Measurements from ENCODE around the gene YIF1B.

YIF1B gene

DNA sequence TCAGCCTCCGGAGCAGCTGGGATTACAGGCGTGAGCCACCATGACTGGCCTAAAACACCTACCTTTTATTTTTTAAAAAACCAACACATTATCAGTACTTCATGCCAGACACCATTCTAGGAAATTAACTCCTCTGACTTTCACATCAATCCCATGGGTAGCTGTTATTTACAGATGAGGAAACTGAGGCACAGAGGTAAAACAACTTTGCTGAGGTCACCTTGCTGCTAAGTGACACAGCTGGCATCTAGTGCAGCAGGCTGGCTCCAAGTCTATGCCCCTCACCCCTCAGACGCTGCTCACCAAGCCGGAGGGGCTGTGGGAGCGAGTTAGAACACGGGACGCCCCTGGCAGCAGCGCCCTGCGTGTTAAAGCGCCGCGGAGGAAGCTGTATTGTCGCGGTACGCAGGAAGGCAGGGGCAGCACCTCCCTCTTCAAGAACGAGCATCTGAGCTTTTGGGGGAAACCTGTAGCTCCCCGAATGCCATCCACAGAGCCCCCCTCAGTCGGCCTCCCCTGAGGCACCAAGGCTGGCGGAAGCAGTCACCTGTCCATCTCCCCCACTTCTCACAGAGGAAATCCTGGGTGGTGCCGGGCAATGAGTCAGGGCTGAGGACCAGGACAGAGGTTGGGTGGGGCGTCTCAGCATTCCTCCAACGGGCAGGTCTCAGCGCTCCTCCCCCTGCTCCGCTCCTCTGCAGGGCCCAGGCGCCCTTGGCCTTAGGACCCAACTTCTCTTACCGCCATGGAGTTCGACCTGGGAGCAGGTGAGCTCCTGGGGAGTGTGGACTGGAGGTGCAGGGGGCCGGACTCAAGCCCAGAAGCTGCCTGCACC is 12.0 kb downstream of the YIF1B start, which contains the start of gene C19orf33:
TSS of gene C19orf33 (plus strand) at position 735 of the 835 bp plus-strand sequence. CDS start at position 746, 11 bp downstream.
- DNase-seq: no peak

DNA sequence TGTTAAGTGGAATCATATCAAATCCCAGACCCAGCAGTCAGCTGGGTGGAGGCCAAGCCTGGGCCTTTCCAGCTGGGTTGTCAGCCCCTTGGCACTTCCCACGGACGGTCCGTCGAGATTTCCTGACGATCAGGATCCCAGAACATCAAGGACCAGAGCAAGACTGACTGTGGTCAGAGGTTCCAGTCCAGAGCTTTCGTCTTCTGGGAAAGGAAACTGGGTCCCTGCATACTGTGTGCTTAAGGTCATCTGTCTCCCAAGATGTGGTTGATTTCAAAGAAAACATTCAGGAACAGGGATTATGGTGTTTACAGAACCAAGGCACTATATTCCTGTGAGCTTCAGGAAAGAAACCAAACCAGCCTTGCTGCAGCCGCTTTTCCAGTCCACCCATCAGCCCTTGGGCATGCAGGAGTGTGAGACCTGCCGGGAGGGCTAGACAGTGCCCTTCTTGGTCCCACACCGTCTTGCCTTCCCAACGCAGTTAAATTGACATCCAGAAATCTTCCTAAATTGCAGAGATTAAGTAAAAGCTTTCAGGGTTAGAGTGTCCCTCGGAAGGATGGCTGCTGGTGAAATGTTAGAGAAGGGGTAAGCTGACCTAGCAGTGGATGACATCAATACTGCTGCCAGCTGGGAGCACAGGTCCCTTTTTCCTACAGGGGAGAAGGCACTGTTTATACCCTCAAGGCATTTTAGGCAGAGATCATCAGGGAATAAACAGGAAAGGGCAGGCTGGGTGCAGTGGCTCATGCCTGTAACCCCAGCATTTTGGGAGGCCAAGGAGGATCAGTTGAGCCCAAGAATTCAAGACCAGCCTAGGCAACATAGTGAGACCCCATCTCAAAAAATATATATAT is 16.7 kb downstream of the YIF1B start:
- DNase-seq: no peak

DNA sequence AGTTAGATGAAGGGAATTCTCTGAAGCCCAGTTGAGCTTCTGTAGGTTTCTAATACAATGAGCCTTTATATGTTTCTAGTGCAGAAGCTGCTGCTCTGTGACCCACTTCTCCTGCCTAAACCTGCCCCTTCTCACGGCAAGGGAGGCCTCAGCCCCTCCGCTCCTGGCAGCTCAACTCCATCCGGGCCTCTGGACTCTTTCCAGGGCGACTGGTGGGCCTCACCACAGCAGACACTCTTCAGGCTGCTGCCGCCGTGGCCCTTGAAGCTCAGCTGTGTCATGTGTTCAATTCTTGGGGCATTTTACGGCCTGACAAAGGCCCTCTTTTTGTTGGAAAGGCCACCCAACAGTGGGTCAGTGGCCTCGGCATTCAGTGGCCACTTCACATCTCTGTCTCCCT is 21.7 kb downstream of the YIF1B start:
- DNase-seq: no peak

DNA sequence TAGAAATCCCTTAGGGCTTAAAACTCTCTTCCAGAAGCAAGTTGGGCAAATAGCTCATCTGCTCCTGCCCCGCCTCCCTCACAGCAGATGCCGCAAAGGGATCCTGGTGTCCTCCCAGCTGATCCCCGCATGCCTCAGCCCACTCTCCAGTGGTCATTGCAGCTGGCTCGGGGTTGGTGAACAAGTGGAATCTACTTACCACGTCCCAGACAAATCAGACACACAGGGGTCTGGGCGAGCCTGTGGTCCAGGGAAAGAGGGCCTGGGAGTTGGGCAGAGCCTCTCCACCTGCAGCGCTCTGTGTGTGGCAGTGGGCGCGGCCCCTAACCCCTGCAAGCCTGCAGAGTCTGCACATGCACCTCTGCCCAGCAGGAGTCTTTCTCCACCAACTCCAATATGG is 22.5 kb downstream of the YIF1B start:
- DNase-seq: no peak

DNA sequence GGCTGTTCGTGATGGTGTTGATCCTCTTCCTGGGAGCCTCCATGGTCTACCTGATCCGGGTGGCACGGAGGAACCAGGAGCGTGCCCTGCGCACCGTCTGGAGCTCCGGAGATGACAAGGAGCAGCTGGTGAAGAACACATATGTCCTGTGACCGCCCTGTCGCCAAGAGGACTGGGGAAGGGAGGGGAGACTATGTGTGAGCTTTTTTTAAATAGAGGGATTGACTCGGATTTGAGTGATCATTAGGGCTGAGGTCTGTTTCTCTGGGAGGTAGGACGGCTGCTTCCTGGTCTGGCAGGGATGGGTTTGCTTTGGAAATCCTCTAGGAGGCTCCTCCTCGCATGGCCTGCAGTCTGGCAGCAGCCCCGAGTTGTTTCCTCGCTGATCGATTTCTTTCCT is 23.9 kb downstream of the YIF1B start:
- no peak for DNase-seq

DNA sequence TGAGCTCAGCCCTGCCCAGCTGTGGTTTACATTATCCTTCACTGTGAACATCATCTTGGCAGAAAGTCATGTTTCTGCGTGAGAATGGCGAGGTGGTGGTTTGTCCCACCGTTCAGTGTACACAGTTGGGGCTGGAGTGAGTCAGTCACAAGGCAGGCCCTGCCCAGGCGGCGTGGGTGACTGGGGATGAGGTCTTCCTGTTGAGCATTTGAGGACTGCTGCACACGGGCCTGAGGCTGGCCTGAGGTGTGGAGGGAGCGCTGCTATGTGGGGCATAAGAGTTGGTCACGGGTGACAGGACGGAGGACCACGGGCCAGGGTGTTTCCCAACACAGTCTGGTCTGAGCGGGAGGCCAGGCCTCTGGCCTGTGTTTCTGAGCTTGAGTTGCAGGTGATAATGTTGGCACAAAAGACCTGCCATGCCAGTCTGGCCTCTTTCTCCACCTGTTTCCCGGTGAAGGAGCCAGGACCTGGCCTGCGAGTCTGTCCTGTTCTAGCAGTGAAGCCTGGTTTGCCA is 25.1 kb downstream of the YIF1B start:
- DNase-seq: no peak

DNA sequence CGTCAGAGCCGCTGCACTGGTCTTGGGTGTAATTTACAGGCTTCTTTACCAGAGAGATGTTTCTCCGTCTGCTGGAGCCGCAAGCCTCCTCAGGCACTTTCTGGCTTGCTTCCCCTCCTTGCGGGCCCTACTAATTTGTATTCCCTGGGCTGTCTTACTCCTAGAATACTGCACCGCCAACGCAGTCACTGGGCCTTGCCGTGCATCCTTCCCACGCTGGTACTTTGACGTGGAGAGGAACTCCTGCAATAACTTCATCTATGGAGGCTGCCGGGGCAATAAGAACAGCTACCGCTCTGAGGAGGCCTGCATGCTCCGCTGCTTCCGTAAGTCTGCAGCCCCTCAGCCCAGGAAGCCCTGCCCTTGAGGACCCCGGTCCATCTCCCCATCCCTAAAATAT is 25.8 kb downstream of the YIF1B start:
- no peak for DNase-seq

DNA sequence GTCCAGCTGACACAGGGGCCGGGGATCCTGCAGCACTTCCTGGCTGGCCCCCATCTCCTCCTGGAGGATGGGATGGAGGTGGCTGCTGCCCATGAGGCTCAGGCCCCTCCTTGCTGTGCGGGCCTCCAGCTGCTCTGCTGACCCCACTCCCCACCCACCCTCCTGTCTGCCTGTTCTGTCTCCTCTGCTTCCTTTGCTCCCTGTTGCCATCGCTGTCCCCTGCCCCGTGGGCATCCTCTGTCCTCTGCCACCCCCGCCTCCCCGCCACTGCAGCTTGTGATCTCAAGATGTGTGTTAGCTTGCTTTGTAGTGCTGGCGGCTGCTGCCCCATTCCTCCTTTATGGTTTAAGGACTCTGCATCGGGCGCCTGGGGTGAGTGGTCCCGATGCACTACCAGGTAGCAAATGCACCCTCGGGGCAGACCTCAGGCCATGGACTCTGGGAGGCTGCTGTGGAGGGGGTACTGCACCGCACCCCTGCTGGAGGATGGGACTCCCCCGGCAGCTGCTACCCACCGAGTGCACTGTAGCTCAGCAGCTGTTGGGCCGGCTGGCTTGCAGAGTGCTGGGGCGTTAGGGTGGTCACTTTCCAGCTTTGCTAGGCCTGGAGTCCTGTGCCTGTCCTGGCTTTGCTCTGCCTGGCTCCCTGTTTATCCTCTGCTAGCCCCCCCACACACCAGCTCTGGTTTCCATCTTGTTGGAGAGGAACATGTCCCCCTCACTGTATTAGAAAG is 27.5 kb downstream of the YIF1B start:
- DNase-seq: no peak

DNA sequence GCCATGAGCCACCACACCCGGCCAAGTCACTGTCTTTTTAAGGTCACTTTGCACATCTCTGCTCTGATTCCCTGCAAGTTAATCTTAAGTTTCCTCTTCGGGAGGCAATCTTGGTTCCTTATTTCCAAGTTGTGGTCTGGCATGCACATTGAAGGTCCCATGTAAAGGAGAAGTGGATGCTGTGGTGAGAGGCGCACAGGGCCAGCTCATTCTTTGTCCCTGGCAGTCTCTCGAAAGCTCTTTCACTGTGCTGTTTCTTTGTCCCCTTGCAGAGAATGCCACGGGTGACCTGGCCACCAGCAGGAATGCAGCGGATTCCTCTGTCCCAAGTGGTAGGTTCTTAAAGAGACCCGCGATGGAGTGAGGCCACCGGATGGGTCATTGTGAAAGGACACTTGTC is 28.1 kb downstream of the YIF1B start:
- peak; percentile 7 for DNase-seq

DNA sequence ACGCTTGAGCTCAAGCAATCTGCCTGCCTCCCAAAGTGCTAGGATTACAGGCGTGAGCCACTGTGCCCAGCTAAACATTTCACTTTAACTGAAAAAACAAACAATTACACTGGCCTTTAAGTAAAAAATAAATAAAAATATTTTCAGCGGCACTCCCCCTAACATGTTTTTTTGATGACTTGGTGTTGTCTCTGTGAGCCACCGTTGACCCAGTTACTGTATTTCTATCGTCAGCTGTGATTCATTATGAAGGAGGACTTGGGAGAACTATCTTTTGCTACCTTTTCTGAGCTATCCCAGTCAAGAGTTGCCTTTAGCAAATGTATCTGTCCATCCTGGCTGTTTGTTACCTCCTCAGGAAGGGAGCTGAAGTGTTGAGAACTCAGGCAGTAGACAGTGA is 30.2 kb downstream of the YIF1B start:
- no peak for DNase-seq

DNA sequence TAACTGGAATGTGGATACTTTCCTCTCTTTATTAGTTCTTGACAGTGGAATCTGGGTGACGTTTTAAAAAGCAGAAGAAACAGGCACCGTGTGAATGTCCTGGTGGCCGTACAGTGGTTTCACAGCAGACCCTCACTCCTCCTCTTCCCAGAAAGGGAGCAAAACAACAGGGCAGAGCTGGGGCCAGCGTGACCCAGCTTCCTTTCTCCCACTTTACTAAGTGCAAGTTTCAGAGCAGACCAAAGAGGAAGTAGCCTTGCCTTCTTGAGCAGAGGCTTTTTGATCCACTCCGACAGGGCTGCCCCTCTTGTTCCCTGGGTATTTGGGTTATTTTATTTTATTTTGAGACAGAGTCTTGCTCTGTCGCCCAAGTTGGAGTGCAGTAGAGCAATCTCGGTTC is 31.3 kb downstream of the YIF1B start:
- DNase-seq: no peak

DNA sequence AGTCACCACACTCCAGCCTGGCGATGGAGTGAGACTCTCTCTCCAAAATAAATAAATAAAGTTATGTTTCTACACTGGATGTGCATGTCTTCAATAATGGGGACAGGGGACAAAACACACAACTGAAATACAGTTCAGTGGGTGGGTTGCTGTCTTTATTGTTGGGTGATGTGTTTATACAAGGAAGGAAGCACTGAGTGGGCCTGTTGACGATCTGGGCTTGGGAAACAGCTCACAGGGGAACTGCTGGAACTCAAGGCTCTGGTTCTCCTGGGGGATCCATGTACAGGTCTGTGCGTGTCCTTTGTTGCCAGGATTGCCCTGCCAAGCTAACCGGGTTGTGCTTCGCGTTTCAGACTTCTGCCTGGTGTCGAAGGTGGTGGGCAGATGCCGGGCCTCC is 32.5 kb downstream of the YIF1B start:
- no peak for DNase-seq

DNA sequence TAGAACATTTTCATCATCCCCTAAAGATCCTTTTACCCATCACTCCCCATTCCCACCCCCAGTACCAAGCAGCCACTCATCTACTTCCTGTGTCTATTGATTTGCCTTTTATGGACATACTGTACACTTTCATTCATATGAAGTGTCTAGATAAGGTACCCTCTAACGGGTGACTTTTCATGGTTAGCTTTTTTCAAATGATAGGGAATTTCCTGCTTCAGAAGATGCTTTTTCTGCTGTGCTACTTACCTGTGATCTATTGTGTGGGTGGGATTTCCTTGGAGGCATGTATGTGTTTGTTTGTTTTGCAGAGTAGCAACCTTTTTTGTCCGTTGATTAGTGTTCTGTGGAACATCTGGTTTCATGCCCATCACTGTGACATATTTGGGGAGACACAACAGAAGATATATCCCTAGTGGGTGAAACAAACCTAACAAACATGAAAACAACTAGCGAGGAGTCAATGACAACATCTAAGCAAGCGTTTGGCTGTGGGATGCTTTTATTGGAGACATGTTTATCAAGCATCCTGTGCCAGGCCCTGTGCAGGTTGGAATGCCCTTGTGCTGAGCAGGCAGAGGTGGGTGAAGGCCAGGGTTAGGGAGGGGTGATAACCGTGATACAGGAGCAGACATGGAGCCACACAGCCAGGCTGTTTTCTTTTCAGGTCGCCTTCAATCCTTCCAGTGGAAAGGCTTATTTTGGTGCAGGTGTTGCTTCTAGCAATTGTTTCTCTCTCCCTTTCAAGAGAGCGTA is 33.8 kb downstream of the YIF1B start:
- peak; percentile 8 for DNase-seq

DNA sequence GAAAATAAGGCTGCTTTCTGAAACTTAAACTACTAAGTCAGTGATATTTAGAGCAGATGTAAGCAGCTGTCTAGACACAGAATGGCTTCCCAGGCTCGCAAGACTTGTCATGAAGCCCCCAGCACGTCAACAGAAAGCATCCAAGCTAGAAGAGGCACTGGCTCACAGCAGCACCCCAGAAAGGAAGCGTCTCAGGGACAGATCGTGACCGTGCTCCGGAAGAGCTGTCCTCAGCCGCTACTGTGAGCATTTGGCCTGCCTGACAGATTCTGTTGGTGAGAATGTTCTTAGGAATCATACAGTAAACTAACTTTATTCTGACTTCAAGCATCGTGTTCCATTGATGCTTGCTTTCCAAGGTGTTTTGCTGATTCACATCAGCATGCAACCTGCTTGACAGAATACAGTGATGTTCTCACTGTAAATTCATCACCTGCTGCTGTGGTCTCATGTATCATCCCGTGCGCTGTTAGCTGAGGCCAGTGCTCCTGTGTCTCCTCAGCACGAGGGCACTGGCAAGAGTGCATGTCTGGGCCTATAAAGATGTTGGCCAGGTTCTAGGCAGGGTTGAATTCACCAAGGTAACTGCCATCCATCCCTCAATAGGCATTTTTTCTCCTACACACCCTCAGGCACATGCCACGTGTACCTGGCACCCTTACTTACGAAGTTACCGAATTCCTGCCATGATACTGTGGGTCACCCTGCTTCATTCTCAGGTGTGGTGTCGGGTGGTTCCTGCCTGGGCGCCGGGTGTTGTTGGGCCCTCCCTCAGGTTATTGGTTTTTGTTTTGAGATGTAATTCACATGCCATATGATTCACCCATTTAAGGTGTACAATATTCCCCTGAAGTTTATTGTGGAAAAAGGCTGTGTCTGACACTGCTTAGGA is 35.5 kb downstream of the YIF1B start:
- no peak for DNase-seq

DNA sequence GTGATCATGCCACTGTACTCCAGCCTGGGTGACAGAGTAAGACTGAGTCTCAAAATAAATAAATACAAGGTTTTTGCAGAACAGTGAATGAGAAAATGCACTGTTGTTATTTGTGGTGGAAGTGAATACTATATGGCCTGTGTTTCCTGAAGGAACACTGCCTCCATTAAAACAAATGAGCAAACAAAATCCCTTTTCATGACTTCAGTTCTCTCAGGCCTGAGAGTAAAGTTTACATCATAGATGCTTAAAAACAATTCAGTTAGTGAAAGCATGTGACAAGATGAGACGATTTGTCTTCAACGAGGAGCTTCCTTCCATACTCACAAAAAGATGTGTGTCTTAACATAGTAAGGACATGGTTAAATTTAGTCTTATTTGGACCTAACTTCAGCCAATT is 37.0 kb downstream of the YIF1B start:
- DNase-seq: no peak

DNA sequence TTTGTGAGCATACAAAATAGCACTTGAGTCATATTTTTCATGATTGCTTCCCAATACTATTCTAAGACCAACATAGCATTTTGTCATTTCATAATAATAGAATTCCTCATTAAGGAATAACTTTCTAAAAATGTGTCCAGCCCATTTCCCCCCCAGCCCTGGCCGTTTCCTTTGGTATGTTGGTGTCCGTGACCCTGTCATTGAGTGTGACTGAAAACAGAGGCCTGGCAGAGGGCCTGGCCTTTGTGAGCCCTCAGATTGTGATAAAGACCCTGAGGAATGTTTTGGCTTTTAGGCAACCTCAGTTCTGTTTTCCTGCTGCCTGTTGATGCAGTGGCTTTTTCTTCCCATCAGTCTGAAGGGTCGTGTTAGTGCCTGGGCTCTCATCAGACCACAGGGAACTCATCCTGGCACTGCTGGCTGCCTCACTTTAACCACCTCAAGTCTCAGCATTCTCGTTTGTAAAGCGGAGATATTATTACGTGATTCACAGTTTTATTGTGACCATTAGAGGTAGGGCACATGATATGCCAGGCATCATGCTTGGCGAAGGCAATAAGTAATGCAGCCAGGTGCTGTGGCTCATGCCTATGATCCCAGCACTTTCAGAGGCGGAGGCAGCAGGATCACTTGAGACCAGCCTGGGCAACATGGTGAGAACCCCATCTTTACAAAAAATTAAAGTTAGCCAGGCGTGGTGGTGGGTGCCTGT is 37.6 kb downstream of the YIF1B start:
- DNase-seq: no peak

DNA sequence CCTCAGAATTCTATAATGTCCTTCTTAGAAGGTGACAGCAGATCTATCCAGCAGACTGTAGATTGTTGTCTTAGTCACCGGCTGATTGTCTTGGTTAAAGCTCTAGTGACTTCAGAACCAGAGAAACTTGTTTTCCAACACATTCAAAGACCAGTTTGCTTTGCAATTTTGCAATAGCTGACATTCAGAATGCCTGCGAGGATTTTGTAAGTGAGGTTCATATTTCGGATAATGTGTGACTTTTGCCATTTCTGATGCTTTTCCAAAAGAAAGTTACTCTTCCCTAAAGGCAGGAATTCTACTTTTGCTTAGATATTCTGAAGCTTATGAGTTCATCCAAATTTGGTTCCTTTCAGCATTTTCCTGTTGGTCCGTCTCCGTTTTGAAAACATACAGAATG is 38.2 kb downstream of the YIF1B start:
- no peak for DNase-seq

DNA sequence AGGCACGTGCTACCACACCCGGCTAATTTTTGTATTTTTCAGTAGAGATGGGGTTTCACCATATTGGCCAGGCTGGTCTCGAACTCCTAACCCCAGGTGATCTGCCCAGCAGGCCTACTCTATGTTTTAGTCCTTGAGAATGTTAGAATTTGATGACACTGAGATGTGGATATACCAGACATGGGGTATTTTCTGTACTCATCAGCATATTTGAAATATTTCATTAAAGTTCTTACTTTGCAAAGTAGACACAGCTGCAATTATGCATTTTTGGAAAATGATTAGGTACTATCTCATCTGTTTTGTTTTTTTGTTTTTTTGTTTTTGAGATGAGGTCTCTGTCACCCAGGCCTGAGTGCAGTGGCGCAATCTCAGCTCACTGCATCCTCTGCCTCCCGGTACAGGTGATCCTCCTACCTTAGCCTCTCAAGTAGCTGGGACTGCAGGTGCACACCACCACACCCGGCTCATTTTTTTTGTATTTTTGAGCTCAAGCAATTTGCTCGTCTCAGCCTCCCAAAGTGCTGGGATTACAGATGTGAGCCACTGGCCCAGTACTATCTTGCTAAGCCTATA is 38.7 kb downstream of the YIF1B start:
- no peak for DNase-seq

DNA sequence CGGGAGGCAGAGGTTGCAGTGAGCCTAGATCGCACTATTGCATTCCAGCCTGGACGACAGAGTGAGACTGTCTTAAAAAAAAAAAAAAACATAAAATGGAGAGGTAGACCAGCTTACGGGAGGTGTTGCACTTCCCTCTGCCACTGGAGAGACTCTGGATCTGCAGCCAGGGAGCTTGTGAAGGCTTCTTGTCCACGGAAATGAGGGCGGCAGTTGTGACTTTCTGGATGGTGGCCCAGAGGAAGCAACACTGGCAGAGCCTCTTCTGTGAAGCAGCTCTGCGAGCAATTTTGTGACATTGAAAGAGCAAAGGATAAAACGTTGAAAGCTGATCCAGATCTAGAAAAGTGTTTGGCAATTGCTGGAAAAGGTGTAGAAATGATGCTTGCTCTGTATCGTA is 41.0 kb downstream of the YIF1B start:
- DNase-seq: no peak

DNA sequence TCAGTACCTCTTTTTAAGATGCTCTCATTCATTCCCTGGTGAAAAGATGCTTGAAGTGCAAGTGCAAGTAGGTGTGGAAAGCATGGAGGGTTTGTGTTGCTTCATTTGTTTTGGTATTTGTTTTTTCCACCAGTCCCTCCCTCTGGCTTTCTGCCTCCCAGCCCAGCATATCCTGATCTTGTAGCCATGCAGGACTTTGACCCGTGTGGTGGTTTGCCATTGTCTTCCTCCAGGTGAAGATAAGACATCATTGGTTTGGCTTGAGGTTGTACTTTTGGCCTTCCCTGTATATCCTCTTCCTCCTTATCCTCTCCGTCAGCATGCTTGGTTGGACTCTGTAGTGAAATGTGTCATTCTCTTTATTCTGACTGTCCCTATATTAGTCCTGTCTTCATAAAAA is 42.2 kb downstream of the YIF1B start:
- no peak for DNase-seq
